ENCODE results near the gene ZSWIM1. TPM values are rescaled to one million over a fixed set of nuclear protein-coding genes. Genes with fewer than 3 reads are reported as not detected.
A peak's percentile ranks its signal among the peaks of the same experiment; 100 is the strongest.

The ZSWIM1 gene
- total and polyA plus RNA-seq, 2 of the 13 experiments (the other 11 are each of a cell fraction or from before 2014, with no cell fraction given) = 9.5 to 11.7 TPM

GRCh38 chr20:45909336-45909808 lies 28.3 kb downstream of the ZSWIM1 start (continued):
- peak; percentile 81 for TF ChIP-seq ZFX (CRISPR knock-in tag; IDR thresholded peaks at IDR 0.05; ENCODE audit: low read depth)
- no peak for TF ChIP-seq ZNF781 (CRISPR knock-in tag; IDR thresholded peaks at IDR 0.05; ENCODE audit: borderline replicate concordance, not compliant biosample characterization)
- 0 out of 2 replicates have a peak, but pooled peaks have one; percentile 22 for TF ChIP-seq ADNP (CRISPR knock-in tag; IDR thresholded peaks at IDR 0.05)
- no peak for TF ChIP-seq MIER2 (CRISPR knock-in tag; IDR thresholded peaks at IDR 0.05)
- TF ChIP-seq KLF11 (CRISPR knock-in tag; IDR thresholded peaks at IDR 0.05) = no peak
- TF ChIP-seq U2AF2 (IDR thresholded peaks at IDR 0.05; ENCODE audit: low read depth, low read length) = no peak
- TF ChIP-seq ZBTB7A (CRISPR knock-in tag; IDR thresholded peaks at IDR 0.05) = peak; percentile 41; the same call in 1 of the 2 replicates
- no peak for TF ChIP-seq HNRNPLL (IDR thresholded peaks at IDR 0.05; ENCODE audit: low read depth, low read length, poor library complexity, severe bottlenecking)
- TF ChIP-seq RCOR2 (CRISPR knock-in tag; IDR thresholded peaks at IDR 0.05) = peak; percentile 49; the same call in 1 of the 2 replicates
- peak; percentile 71 for TF ChIP-seq SALL1 (CRISPR knock-in tag; IDR thresholded peaks at IDR 0.05)
- TF ChIP-seq IRX3 (CRISPR knock-in tag; IDR thresholded peaks at IDR 0.05; ENCODE audit: borderline replicate concordance, low read depth) = no peak
- TF ChIP-seq SNAPC4 (CRISPR knock-in tag; IDR thresholded peaks at IDR 0.05) = 0 out of 2 replicates have a peak, but pooled peaks have one; percentile 54
- no peak for TF ChIP-seq ZNF30 (CRISPR knock-in tag; IDR thresholded peaks at IDR 0.05)
- TF ChIP-seq ELF3 (CRISPR knock-in tag; IDR thresholded peaks at IDR 0.05) = peak; percentile 82
- no peak for TF ChIP-seq ZNF546 (CRISPR knock-in tag; conservative IDR thresholded peaks at IDR 0.05)
- peak; percentile 56; the same call in 1 of the 2 replicates for TF ChIP-seq RBAK (CRISPR knock-in tag; IDR thresholded peaks at IDR 0.05)
- peak; percentile 70 for TF ChIP-seq NCOR1 (IDR thresholded peaks at IDR 0.05; ENCODE audit: borderline replicate concordance, low read length)
- TF ChIP-seq TRIM22 (IDR thresholded peaks at IDR 0.05) = no peak
- no peak for TF ChIP-seq MBNL3 (CRISPR knock-in tag; conservative IDR thresholded peaks at IDR 0.05)
- TF ChIP-seq PAX8 (CRISPR knock-in tag; IDR thresholded peaks at IDR 0.05; ENCODE audit: borderline replicate concordance) = no peak
- TF ChIP-seq DPF2 (CRISPR knock-in tag; IDR thresholded peaks at IDR 0.05; ENCODE audit: borderline replicate concordance, low read depth) = peak; percentile 7; the same call in 1 of the 2 replicates
- no peak for TF ChIP-seq PRDM10 (CRISPR knock-in tag; IDR thresholded peaks at IDR 0.05; ENCODE audit: low read depth)
